Calu3 (cell line): ENCODE measurements around the gene FGG. TPM values are rescaled to one million over a fixed set of nuclear protein-coding genes. Genes with fewer than 3 reads are reported as not detected.

Source experiments
- Bru-seq: library from RNA; stranded (reverse); fragments of 400-500 nt; gene quantifications from one replicate; lab custom pipeline; 2021; lab: Mats Ljungman, UMichigan
- BruChase-seq, 2 experiments: library from RNA; stranded (reverse); fragments of 400-500 nt; gene quantifications; one replicate each; lab custom pipeline; 2021; lab: Mats Ljungman, UMichigan
- BruUV-seq: library from RNA; stranded (reverse); fragments of 400-500 nt; replicated peaks from 2 replicates; lab custom pipeline; 2021; lab: Mats Ljungman, UMichigan
- CTCF ChIA-PET: fragments of 300-600 bp; sonication (Branson Sonifier 250); formaldehyde crosslinking; loops from one replicate; lab custom pipeline; 2022; ENCODE audit warnings: antibody characterized with exemption; lab: Charles Lee
- DNase-seq: peaks from one replicate; pipeline ENCODE4 v3.0.0; 2022
- H3K27ac Mint-ChIP-seq: one replicate; pipeline ENCODE4 v1.8.0; 2022; ENCODE audit warnings: mixed read lengths; ENCODE audit not compliant: unreplicated experiment
- H3K27me3 Mint-ChIP-seq: one replicate; pipeline ENCODE4 v1.8.0; 2022; ENCODE audit warnings: mixed read lengths; ENCODE audit not compliant: unreplicated experiment
- H3K36me3 Mint-ChIP-seq: one replicate; pipeline ENCODE4 v1.8.0; 2022; ENCODE audit warnings: mild to moderate bottlenecking, moderate library complexity, mixed read lengths; ENCODE audit not compliant: insufficient read depth, unreplicated experiment
- H3K4me1 Mint-ChIP-seq: one replicate; pipeline ENCODE4 v1.8.0; 2022; ENCODE audit warnings: mild to moderate bottlenecking, low read depth, mixed read lengths; ENCODE audit not compliant: unreplicated experiment
- H3K4me3 Mint-ChIP-seq: one replicate; pipeline ENCODE4 v1.8.0; 2022; ENCODE audit warnings: mild to moderate bottlenecking, low read depth, moderate library complexity, mixed read lengths; ENCODE audit not compliant: unreplicated experiment
- H3K9me3 Mint-ChIP-seq: one replicate; pipeline ENCODE4 v1.8.0; 2022; ENCODE audit warnings: low read depth, mixed read lengths; ENCODE audit not compliant: unreplicated experiment
- CTCF ChIP-seq: fragments of 200-600 bp; IDR thresholded peaks from one replicate; pipeline ENCODE4 v1.8.0; 2022; ENCODE audit warnings: antibody characterized with exemption; ENCODE audit not compliant: unreplicated experiment
- intact Hi-C: fragments of 100-400 bp; cut with micrococcal nuclease; formaldehyde crosslinking; loops from one replicate; pipeline ENCODE4 v1.10.0; 2022; ENCODE audit not compliant: unreplicated experiment
- long read RNA-seq: library from polyadenylated mRNA; stranded (forward); transcript quantifications from one replicate; pipeline ENCODE4 v2.0.0, GENCODE V29; 2022
- total RNA-seq: library from RNA; stranded (reverse); gene quantifications from 2 replicates; pipeline ENCODE4 v1.2.3, GENCODE V29; 2022

Gene FGG
- total RNA-seq (0.24 TPM in 1 of 2 replicates, not detected in the other), Bru-seq, nascent RNA (percentile 11 among the genes with signal in this experiment), BruChase-seq, experiment 1, labeled RNA remaining after a 6-hour chase (percentile 25 among the genes with signal in this experiment), BruChase-seq, experiment 2, labeled RNA remaining after a 2-hour chase (percentile 8 among the genes with signal in this experiment)
- long read RNA-seq: 0 reads

DNA sequence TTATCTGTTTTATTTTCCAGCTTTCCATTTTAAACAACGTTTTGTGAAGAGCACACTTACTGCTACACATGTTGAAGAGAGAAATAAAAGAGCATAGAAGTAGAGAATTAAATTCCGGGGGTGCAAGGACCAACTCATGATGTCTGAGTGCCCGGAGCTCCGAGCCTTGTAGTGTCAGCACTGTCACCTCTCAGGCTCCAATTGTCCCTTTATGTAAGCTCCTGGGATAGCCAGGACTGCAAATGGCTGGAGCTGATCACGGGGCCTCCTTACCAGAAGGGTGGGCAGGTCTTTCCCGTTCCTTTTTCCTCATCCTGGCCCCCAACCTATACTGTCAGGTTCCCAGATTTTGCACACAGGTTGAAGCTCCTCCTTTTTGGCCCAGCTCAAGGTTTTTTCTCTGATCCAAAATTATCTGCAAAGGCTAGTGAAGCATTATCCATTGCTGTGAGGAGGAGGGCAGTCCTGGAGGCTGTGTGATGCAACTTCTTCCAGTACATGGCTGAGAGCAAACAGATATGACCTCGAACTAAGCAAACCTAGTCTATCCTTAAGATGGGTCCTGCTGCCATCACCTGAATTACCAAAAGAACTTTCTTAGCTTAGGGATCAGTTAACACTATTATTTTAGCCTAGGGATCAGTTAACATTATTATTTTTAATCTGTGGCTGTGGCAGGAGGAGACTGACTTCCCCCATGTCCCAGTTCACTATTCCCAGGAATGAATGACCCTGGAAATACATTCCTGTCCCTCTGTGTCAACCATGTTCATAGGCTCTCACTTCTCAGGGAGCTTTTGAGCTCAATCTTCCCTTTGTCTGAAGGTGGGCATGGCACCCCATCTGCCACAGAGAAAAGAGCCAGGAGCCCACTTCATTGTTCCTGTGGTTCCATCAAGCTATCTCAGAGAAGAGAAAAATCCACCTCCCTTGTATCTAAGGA lies at the start of gene FGG:
Gene FGG, minus strand, starts transcription at position 185 of the 943 bp plus-strand sequence. Its CDS starts 47 bp downstream, at position 138.
- CTCF ChIA-PET: interaction anchor here (1.1 kb wide), 1 partner anchor 51 kb away, joined by 3 read pairs; no protein-coding TSS in a partner anchor
- H3K27me3 Mint-ChIP-seq: no peaks in the 10 kb centered on the region
- H3K4me1 Mint-ChIP-seq: no peaks in the 10 kb centered on the region
- TF ChIP-seq CTCF: no peak
- H3K36me3 Mint-ChIP-seq: no peaks in the 10 kb centered on the region
- no peak within 1 kb of the TSS for H3K4me3 Mint-ChIP-seq
- no peaks in the 10 kb centered on the region for H3K9me3 Mint-ChIP-seq
- BruUV-seq: no TSS peak
- no peak within 1 kb of the TSS for H3K27ac Mint-ChIP-seq
- DNase-seq: no peak
- intact Hi-C loops: loop anchor here (10.0 kb wide), 1 partner anchor 288 kb away; no protein-coding TSS in a partner anchor

DNA sequence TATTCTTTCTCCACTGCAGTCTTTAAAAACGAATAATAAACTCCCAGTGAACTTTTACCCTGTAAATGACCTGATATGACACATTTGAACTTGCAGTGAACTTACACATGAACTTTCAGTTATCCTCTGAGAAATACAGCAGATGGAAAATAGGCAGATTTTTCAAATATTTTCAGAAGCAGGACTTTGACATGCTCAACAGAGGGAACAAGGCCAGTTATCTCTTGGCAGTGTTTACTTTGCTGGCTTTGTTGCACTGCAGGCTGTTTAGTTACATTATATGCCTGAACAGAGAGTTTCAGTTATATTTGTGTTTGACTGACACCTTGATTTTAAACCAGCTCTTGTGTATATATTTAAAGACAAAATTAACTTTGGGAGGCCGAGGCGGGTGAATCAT lies 47.6 kb upstream of the FGG start:
- H3K9me3 Mint-ChIP-seq: no peaks in the 10 kb centered on the region
- H3K27ac Mint-ChIP-seq: no peak overlapping the region
- no peaks in the 10 kb centered on the region for H3K36me3 Mint-ChIP-seq
- BruUV-seq: no TSS peak
- CTCF ChIA-PET: no interaction called here
- DNase-seq: no peak
- intact Hi-C loops: no loop called here
- H3K4me1 Mint-ChIP-seq: no peaks in the 10 kb centered on the region
- H3K27me3 Mint-ChIP-seq: no peaks in the 10 kb centered on the region
- no peak for TF ChIP-seq CTCF
- H3K4me3 Mint-ChIP-seq: no peak overlapping the region

GRCh38 chr4:154658680-154659405 lies 46.4 kb upstream of the FGG start:
- Mint-ChIP-seq H3K9me3 (no peaks in the 10 kb centered on the region), H3K4me3 (no peak overlapping the region), H3K27ac (no peak overlapping the region), H3K4me1 (no peaks in the 10 kb centered on the region), H3K36me3 (no peaks in the 10 kb centered on the region), H3K27me3 (no peaks in the 10 kb centered on the region)
- no peak for TF ChIP-seq CTCF
- CTCF ChIA-PET: no interaction called here
- DNase-seq: no peak
- BruUV-seq: no TSS peak
- intact Hi-C loops: no loop called here

DNA sequence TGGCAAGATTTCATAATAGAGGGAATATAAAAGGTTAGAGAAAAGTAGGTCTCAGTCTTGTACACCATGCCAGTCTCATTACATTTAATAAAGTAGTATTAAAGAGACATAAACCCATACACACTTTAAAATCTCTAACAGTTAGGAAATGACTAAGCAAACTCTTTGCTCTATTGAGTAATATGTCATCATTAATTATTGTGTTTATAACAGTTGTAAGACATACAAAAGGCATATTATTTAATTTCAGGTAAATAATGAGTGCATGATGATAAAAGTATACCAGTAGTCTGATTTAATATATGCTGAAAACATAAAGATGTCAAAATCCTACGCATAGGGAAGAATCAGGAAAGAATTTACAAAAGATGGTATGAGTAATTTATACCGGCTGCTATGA lies 31.0 kb upstream of the FGG start:
- TF ChIP-seq CTCF: no peak
- no peaks in the 10 kb centered on the region for H3K9me3 Mint-ChIP-seq
- no peaks in the 10 kb centered on the region for H3K27me3 Mint-ChIP-seq
- H3K4me3 Mint-ChIP-seq: no peak overlapping the region
- CTCF ChIA-PET: no interaction called here
- no peak for DNase-seq
- BruUV-seq: no TSS peak
- intact Hi-C loops: no loop called here
- H3K4me1 Mint-ChIP-seq: peaks cover 14% of the 10 kb centered on the region
- H3K27ac Mint-ChIP-seq: no peak overlapping the region
- H3K36me3 Mint-ChIP-seq: no peaks in the 10 kb centered on the region
